COLO668 (cell line): Measurements from ENCODE around the gene GMDS.

ENCODE experiments used
- DNase-seq: peaks from one replicate; lab custom pipeline; 2025; ENCODE audit not compliant: unreplicated experiment; lab: John Stamatoyannopoulos, UW

The GMDS gene

DNA sequence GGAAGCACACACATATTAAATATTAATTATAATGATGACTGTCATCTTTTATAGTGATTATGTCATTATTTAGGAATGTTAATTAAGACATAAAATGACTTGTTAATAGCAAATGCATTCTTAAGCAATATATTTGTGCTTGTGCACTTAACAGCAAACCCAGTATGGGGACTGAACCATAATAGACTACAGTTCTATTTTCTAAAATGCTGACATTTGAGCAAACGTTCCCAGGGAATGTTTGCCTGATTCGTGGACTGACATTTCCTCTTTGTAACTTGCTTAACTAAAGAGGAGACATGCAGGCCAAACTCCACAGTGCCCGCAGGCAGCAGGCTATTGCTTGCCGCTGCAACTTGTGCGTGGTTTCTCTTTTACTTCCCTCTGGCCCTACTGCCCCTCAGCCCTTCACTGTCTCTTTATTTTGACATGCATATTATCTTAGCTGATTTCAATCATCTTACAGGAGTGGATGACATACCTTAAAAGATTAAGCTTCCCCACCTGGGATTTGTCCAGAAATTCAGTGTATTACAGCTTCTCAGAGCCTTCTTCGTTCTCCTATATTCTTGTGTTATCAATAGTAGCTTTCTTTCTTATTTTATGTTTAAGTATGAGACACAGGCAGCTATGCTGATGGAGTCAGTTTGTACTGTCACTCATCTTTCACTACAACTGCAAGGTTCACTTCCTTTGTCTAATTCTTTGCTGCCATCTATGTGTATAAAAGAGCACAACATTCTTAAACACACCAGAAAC, 141.5 kb downstream of the GMDS start:
- DNase-seq = no peak

GRCh38 chr6:2102966-2103365, 142.4 kb downstream of the GMDS start:
- DNase-seq = no peak

GRCh38 chr6:2102316-2102883, 143.0 kb downstream of the GMDS start:
- no peak for DNase-seq

DNA sequence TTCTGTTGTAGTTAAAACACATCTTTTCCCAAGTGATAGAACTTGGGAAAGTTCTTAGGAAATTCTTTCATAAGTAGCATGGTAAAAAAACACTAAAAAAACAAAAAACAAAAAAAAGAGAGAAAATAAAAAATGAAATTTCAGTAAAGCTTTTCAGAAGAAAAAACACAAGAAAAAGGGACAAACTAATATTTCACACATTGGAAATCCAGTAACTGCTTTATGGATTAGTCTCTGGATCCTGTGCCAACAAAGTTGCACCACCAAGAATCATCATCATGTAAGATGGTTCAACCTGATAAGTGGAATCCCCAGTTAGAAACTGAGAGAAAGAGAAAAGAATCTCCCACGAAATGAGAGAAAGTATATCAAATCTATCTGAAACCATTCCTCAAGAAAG, 144.2 kb downstream of the GMDS start:
- DNase-seq = no peak

GRCh38 chr6:2099870-2100269, 145.5 kb downstream of the GMDS start:
- DNase-seq = no peak

DNA sequence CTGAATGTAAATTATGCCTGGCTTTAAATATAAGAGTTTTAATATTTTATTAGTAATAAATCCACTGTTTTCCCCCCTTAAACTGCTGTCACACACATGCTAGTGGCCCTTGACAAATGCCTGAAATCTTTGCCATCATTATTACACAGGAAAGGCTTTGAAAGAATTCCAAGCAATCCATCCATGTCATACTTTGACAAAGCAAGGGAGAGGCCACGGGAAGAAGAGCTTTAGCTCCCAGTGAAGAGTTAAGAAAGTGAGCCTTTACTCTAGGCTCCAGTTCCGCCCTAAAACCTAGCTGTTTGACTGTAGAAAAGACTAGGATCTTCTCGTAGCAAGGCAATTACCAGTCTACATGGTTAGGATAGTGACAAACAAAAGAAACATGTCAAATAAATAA, 147.9 kb downstream of the GMDS start:
- DNase-seq = no peak

DNA sequence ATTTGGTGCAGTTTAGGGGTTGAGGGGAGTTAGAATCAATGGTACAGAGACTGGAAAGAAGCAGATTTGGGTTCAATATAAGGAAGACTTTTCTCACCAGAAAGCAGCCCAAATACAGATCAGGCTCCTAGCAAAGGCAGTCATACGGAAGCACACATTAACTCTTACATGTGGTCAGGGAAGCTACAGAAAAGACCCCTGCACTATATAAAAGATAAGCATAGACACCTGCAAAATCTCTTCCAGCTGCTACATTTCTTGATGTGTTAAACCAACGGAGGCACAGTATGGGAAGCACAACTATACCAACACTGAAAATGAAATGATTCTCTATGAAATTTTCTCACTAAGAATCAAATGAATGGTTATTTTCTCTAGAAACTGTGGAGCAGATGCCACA, 150.8 kb downstream of the GMDS start:
- no peak for DNase-seq

GRCh38 chr6:2086326-2086965, 159.0 kb downstream of the GMDS start:
- no peak for DNase-seq

DNA sequence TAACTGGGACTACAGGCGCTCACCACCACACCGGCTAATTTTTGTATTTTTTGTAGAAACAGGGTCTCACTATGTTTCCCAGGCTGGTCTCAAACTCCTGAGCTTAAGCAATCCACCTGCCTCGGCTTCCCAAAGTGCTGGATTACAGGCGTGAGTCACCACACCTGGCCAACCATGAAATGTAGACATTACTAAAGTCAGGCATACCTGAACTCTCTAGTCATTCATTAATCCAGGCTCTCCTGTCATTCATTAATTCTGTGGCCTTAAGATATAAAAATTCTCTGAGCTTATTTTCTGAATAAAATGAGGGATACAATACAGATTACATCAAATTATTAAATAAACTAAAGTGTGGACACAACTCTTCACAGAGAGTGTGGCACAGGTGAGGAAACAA, 159.7 kb downstream of the GMDS start:
- no peak for DNase-seq

DNA sequence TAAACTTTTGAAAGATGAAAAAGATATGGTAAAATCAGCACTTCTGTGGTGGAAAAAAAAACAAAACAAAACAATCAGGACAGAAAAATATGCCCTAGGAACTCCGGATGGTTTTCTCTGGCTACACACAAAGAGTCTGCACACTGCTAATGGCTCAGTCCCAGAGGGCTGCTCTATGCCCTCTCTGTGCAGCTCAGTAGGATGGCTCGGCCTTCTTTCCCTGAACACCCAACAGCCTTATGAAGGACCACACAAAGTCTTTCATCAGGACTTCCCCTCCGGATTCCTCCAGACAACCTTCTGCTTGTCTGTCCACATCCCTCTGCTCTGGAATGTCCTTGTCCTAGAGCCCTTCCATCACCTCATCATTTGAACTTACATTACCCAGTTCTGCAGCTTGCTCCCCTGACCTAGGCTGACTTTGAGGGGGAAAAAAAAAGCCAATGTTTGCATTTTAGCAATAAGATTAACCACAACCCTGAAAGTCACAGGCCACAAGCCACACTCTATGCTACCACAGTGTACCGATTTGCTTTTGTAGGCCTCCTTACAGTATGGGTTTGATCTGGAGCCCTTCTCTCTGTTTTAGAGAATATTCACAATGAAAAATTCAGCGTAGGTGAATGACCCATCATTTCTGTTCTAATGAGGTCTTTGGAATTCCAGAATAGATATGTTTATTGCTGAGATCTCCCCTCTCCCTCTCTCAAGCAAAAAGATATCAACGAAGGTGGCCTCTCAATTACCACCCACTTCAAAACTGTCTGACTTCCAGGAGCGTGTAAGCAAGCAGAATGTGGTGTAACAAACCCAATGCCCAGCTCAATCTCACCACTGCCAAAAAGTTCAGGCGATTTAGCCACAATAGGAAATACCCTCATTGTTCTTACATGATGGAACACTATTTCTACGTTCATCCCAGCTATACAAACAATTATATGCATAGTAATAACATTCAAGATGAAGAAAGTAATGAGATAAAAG, 164.0 kb downstream of the GMDS start:
- no peak for DNase-seq

GRCh38 chr6:2078888-2079287, 166.5 kb downstream of the GMDS start:
- DNase-seq = no peak

GRCh38 chr6:2077826-2078225, 167.6 kb downstream of the GMDS start:
- no peak for DNase-seq

GRCh38 chr6:2073476-2073875, 171.9 kb downstream of the GMDS start:
- no peak for DNase-seq

DNA sequence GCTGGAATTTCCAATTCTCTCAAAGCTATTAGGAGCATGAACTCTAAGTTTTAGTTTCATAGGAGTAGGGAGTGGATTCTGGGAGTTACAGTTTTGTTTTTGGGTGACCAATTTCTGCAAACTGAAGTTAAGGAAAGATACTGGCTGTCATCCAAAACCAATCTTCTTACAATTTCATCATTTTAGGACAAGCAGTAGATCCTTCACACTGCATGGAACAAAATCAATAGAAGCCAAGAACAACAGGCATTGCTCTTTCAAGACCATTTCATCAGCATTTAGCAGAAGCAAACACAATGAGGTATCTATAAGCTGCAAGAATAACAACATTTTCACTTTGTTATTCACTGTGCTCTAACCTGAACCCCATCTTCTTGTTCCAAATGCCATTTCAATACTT, 173.0 kb downstream of the GMDS start:
- no peak for DNase-seq

DNA sequence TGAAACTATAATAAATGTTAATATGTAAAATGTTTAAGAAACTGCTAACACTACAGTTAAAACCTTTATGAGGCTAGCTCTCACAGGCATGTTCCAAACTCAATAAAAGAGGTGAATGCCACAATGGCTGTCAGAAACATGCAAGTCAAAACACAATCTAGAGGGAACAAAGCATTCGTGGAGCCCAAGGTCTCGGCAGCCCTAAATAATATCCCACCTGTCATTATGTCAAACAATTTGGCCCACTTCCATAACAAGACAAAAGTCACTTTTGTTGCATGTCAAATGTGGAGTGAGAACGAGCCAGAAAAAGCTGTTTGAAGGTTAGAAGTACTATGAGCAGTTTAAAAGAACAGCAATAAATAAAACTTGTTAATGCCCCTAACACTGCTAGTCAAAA, 181.9 kb downstream of the GMDS start:
- DNase-seq = no peak

GRCh38 chr6:2061880-2062279, 183.5 kb downstream of the GMDS start:
- DNase-seq = no peak

- DNase-seq = no peak
Observed at GRCh38 chr6:2055911-2056310, 189.5 kb downstream of the GMDS start.

DNA sequence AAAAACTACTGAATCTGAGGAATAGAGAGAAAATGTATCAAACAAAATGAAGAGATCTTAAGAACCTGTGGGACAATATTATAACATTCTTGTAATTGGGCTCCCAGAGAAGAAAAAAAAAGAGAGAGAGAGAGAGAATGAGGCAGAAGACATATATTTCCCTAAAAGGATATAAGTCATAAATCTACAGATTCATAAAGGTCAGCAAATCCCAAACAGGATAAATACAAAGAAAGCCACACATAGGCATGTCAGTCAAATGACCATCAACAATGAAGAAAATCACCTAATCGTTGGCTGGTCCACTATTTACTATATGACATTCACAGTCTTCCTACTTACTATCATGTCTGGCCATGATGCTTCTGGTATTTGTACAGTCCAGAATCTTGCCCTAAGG, 190.3 kb downstream of the GMDS start:
- no peak for DNase-seq

- DNase-seq = no peak
Observed at GRCh38 chr6:2054516-2055067, 190.8 kb downstream of the GMDS start.

- no peak for DNase-seq
Observed at GRCh38 chr6:2053691-2054090, 191.7 kb downstream of the GMDS start.

DNA sequence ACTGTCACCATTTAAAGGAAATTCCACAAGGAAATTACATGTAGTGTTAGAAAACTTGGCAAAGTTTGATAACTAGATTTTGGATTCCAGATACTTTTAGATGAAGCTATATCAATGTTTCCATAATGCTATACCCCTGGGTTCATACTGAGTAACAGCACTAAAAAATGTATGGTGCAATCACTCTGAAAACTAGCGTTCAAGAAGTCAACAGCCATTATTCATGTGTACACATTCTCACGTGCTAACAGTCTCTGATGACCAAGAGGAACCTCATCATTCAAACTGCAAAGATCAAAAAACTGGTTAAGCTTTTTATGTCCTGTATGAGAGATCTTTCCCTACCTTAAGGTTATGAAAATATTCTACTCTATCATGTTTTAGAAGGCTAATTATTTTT, 197.6 kb downstream of the GMDS start:
- no peak for DNase-seq
